Measurements from ENCODE around the gene UQCR10.

The UQCR10 gene

GRCh38 chr22:29798801-29799200, 31.6 kb downstream of the UQCR10 start:
- DNase-seq (ENCODE audit: low spot score), result no peak

GRCh38 chr22:29799217-29799680, 32.1 kb downstream of the UQCR10 start:
- no peak for DNase-seq (ENCODE audit: low spot score)

- no peak for DNase-seq (ENCODE audit: low spot score)
Observed at GRCh38 chr22:29801153-29801552, 34.0 kb downstream of the UQCR10 start.

GRCh38 chr22:29801796-29802195, 34.6 kb downstream of the UQCR10 start:
- DNase-seq (ENCODE audit: low spot score), result no peak

- no peak for DNase-seq (ENCODE audit: low spot score)
Observed at GRCh38 chr22:29803190-29803589, 36.0 kb downstream of the UQCR10 start.

GRCh38 chr22:29804985-29805384, 37.8 kb downstream of the UQCR10 start:
- DNase-seq (ENCODE audit: low spot score), result no peak

GRCh38 chr22:29806196-29806595, 39.0 kb downstream of the UQCR10 start:
- DNase-seq (ENCODE audit: low spot score), result no peak

GRCh38 chr22:29810216-29810615, 43.0 kb downstream of the UQCR10 start:
- no peak for DNase-seq (ENCODE audit: low spot score)

GRCh38 chr22:29811377-29811776, 44.2 kb downstream of the UQCR10 start:
- DNase-seq (ENCODE audit: low spot score), result no peak

- no peak for DNase-seq (ENCODE audit: low spot score)
Observed at GRCh38 chr22:29813126-29813525, 46.0 kb downstream of the UQCR10 start.

GRCh38 chr22:29813563-29813962, 46.4 kb downstream of the UQCR10 start:
- no peak for DNase-seq (ENCODE audit: low spot score)

- DNase-seq (ENCODE audit: low spot score), result no peak
Observed at GRCh38 chr22:29814003-29814402, 46.8 kb downstream of the UQCR10 start.

- DNase-seq (ENCODE audit: low spot score), result no peak
Observed at GRCh38 chr22:29815580-29815979, 48.4 kb downstream of the UQCR10 start.

- DNase-seq (ENCODE audit: low spot score), result no peak
Observed at GRCh38 chr22:29816128-29816527, 49.0 kb downstream of the UQCR10 start.

GRCh38 chr22:29816539-29816938, 49.4 kb downstream of the UQCR10 start:
- no peak for DNase-seq (ENCODE audit: low spot score)

GRCh38 chr22:29816980-29817379, 49.8 kb downstream of the UQCR10 start:
- DNase-seq (ENCODE audit: low spot score), result no peak

GRCh38 chr22:29817724-29818123, 50.6 kb downstream of the UQCR10 start:
- DNase-seq (ENCODE audit: low spot score), result no peak

- no peak for DNase-seq (ENCODE audit: low spot score)
Observed at GRCh38 chr22:29819501-29819900, 52.3 kb downstream of the UQCR10 start.

Measured in germinal center (tissue), 1 donor.